ENCODE data around the gene MGMT.
"Not testable (repeated sequence)": the region's sequence is repeated elsewhere in the genome, so short reads cannot be mapped to it uniquely, and the experiment has no call there.

Gene MGMT

DNA sequence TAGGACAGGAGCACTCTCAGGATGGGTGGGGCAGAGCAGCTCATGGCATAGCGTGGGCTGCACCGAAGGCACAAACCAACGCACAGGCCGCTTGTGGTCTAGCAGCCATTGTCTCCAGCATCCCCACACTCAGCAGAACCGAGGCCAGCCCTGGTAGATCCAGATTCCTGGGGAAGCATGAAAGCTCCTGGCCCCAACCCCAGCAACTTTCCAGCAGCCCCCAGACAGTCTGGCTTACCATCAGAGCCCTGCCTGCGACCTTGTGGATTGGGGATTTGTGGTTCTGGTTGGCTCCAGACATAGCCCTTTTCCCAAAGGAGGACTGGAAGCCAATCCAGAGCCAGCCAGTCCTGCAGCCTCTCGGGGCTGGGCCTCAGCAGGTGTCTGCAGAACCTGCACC, 33.8 kb upstream of the MGMT start:
- no peak for TF ChIP-seq CTCF (IDR thresholded peaks at IDR 0.05; ENCODE audit: extremely low read depth, missing control alignments)
- no peak for DNase-seq (ENCODE audit: low spot score)

DNA sequence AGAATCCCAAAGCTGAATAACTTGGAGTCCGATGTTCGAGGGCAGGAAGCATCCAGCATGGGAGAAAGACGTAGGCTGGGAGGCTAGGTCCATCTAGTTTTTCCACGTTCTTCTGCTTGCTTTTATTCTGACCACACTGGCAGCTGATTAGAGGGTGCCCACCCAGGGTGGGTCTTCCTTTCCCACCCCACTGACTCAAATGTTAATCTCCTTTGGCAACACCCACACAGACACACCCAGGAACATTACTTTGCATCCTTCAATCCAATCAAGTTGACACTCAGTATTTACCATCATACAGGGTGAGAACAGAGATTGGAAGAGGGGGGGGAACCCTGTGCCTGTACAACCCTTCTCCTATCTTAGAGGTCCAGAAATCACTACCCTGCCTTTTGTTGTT, 31.3 kb upstream of the MGMT start:
- DNase-seq (ENCODE audit: low spot score) = not testable (repeated sequence)

- DNase-seq (ENCODE audit: low spot score) = no peak
- TF ChIP-seq CTCF (IDR thresholded peaks at IDR 0.05; ENCODE audit: extremely low read depth, missing control alignments) = no peak
These were observed 29.0 kb upstream of the MGMT start for GRCh38 chr10:129438024-129438423.

DNA sequence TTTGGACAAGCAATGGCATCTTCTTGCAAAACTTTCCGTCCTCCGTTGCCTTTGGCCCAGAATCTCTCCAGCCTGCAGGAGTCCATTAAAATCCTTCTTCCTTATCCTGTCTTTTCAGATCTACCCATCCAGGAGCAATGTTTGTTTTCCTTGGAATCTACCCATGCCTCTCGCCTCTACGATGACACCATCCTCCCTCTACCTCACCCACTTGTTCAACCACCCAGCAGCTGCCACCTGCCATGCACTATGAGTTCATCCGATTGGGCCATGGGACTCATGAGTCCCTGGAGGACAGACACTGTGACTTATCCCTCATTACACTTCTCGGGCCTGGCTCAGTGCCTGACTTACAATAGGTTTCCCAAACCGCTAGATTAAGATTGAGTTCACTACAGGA, 26.8 kb upstream of the MGMT start:
- TF ChIP-seq CTCF (IDR thresholded peaks at IDR 0.05; ENCODE audit: extremely low read depth, missing control alignments) = no peak
- DNase-seq (ENCODE audit: low spot score) = no peak

- no peak for TF ChIP-seq CTCF (IDR thresholded peaks at IDR 0.05; ENCODE audit: extremely low read depth, missing control alignments)
- DNase-seq (ENCODE audit: low spot score) = no peak
These were observed 26.2 kb upstream of the MGMT start for GRCh38 chr10:129440722-129441316.

DNA sequence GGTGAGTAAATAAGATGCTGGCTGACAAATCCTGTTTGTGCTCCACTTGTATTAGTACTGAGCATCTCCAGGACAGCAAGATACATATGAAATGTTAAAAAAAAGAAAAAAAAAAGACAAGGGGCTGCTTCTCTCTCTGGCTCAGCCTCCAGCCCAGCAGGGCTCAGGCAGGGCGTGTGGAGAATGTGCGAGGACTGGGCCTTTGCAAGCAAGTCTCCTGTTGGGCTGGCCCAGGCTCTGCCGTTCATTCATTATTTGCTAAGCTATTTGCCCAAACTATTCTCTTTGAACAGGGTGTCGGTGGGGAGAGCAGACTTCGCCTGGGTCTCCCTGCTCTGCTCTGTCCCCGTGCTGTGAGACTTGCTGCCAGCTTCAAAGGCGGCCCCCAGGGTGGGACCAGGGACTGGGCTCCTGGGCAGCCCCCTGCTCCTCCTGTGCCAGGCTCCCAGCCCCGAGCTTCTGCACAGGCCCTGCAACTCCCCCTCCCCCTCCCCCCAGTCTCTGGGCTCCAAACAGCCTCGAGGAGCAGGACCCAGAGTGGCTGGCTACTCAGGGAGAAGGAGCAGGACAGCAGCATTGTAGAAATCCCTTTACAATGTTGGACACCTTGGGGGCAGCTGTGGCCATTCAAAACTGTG, 25.6 kb upstream of the MGMT start:
- no peak for DNase-seq (ENCODE audit: low spot score)
- no peak for TF ChIP-seq CTCF (IDR thresholded peaks at IDR 0.05; ENCODE audit: extremely low read depth, missing control alignments)

DNA sequence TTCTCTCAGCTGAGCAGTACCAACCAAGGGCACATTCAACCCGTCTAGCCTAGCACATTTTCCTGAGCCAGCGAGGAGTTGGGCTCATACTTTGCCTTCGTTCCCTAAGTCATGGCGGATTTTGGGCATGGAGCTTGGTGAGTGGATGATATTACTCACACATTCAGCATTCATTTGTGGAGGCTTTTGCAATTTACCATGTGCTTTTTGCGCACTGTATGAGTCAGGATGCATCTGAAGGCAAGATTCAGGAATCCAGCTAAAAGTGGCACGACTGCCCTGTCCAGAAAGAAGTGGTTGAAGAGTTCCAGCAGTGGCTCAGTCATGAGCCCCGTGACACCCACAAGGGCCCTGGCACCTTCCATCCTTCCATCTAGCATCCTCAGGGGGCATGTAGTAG, 24.2 kb upstream of the MGMT start:
- no peak for TF ChIP-seq CTCF (IDR thresholded peaks at IDR 0.05; ENCODE audit: extremely low read depth, missing control alignments)
- no peak for DNase-seq (ENCODE audit: low spot score)

GRCh38 chr10:129444359-129444758, 22.7 kb upstream of the MGMT start:
- TF ChIP-seq CTCF (IDR thresholded peaks at IDR 0.05; ENCODE audit: extremely low read depth, missing control alignments) = no peak
- no peak for DNase-seq (ENCODE audit: low spot score)

Measured in GM20000 (cell line).